SU-DHL-6 (cell line): ENCODE data around the gene PRKCA.

ENCODE experiments used
- CTCF ChIP-seq: fragments of 200-600 bp; sonication (generic); IDR thresholded peaks from one replicate; pipeline ENCODE4 v1.5.1; 2017; ENCODE audit warnings: antibody characterized with exemption, mild to moderate bottlenecking, low read length, moderate library complexity; ENCODE audit not compliant: insufficient read depth, poor library complexity, severe bottlenecking
- EZH2phosphoT487 ChIP-seq: fragments of 200-600 bp; sonication (generic), shearing (Covaris generic); conservative IDR thresholded peaks from 2 replicates; pipeline ENCODE4 v1.6.1; 2018; ENCODE audit warnings: mild to moderate bottlenecking, antibody characterized with exemption, low read length, moderate library complexity, mixed read lengths

GRCh38 chr17:66337866-66338485 lies 35.6 kb downstream of the PRKCA start:
- TF ChIP-seq EZH2phosphoT487 (no peak), CTCF (no peak)
